HepG2 (cell line): Measurements from ENCODE around the gene CTDSP2. TPM values are rescaled to one million over a fixed set of nuclear protein-coding genes. Genes with fewer than 3 reads are reported as not detected.

Experiments
- CC2D1A ChIP-seq: sonication (generic); formaldehyde crosslinking; IDR thresholded peaks from 2 replicates; pipeline ENCODE4 v1.8.1; 2023; ENCODE audit warnings: mild to moderate bottlenecking, missing genetic modification reagents
- ESRRA ChIP-seq: sonication (generic); formaldehyde crosslinking; IDR thresholded peaks from 2 replicates; pipeline ENCODE4 v1.5.1; 2020; ENCODE audit warnings: mild to moderate bottlenecking, low read depth, missing genetic modification reagents
- ETV5 ChIP-seq: IDR thresholded peaks from 2 replicates; pipeline ENCODE4 v1.6.1; 2018; ENCODE audit warnings: missing biosample characterization, missing genetic modification reagents, inconsistent platforms, borderline replicate concordance
- GATA4 ChIP-seq: sonication (generic); IDR thresholded peaks from 2 replicates; pipeline ENCODE4 v1.6.1; 2016; ENCODE audit warnings: antibody characterized with exemption, low read depth, borderline replicate concordance
- HNRNPK ChIP-seq: fragments of 200-400 bp; formaldehyde crosslinking; IDR thresholded peaks from 2 replicates; pipeline ENCODE4 v1.6.1; 2018; ENCODE audit warnings: low read length, low read depth, moderate library complexity, mild to moderate bottlenecking; ENCODE audit not compliant: poor library complexity, severe bottlenecking
- NFYB ChIP-seq: sonication (generic); formaldehyde crosslinking; IDR thresholded peaks from 2 replicates; pipeline ENCODE4 v1.4.0; 2020; ENCODE audit warnings: missing genetic modification reagents
- RAD51 ChIP-seq: fragments of 450-650 bp; IDR thresholded peaks from 2 replicates; pipeline ENCODE4 v1.6.1; 2016; ENCODE audit warnings: borderline replicate concordance
- SMARCE1 ChIP-seq: fragments of 450-650 bp; IDR thresholded peaks from 2 replicates; pipeline ENCODE4 v1.6.1; 2017; ENCODE audit warnings: borderline replicate concordance
- SSRP1 ChIP-seq: IDR thresholded peaks from 2 replicates; pipeline ENCODE4 v1.6.1; 2016; ENCODE audit warnings: control low read depth
- XBP1 ChIP-seq: sonication (generic); formaldehyde crosslinking; IDR thresholded peaks from 2 replicates; pipeline ENCODE4 v1.5.0; 2020; ENCODE audit warnings: missing genetic modification reagents
- ZBTB3 ChIP-seq: sonication (generic); formaldehyde crosslinking; IDR thresholded peaks from 2 replicates; pipeline ENCODE4 v1.4.0; 2020; ENCODE audit warnings: low read depth, mild to moderate bottlenecking, moderate library complexity, missing genetic modification reagents, borderline replicate concordance
- ZFP82 ChIP-seq: sonication (generic); formaldehyde crosslinking; IDR thresholded peaks from 2 replicates; pipeline ENCODE4 v1.5.1; 2020; ENCODE audit warnings: mild to moderate bottlenecking, missing genetic modification reagents, borderline replicate concordance
- ZFX ChIP-seq: sonication (generic); formaldehyde crosslinking; IDR thresholded peaks from 2 replicates; pipeline ENCODE4 v1.4.0; 2020; ENCODE audit warnings: mild to moderate bottlenecking, low read depth, missing genetic modification reagents, moderate library complexity
- ZNF430 ChIP-seq: sonication (generic); formaldehyde crosslinking; IDR thresholded peaks from 2 replicates; pipeline ENCODE4 v1.9.0; 2021; ENCODE audit warnings: mild to moderate bottlenecking, missing genetic modification reagents
- ZNF484 ChIP-seq: sonication (generic); formaldehyde crosslinking; IDR thresholded peaks from 2 replicates; pipeline ENCODE4 v1.5.1; 2020; ENCODE audit warnings: mild to moderate bottlenecking, low read depth, missing genetic modification reagents, borderline replicate concordance
- ZNF607 ChIP-seq: sonication (generic); formaldehyde crosslinking; IDR thresholded peaks from 2 replicates; pipeline ENCODE4 v1.5.1; 2020; ENCODE audit warnings: missing genetic modification reagents, mild to moderate bottlenecking, borderline replicate concordance
- ZSCAN25 ChIP-seq: sonication (generic); formaldehyde crosslinking; IDR thresholded peaks from 2 replicates; pipeline ENCODE4 v1.8.0; 2022; ENCODE audit warnings: mild to moderate bottlenecking, missing genetic modification reagents
- polyA plus RNA-seq, 8 experiments: library from polyadenylated mRNA; depleted of rRNA in 3 of 8; stranded (reverse) in 7 of 8; unstranded in 1 of 8; fragments of >200 nt; fragmentation: Illumina TruSeq in 4 of 8; extraction: Trizol in 4 of 8; gene quantifications; 2 replicates each; pipeline versions ENCODE4 v1.2.1 to v1.2.3, GENCODE V29; 2011 to 2016; ENCODE audit warnings: low read depth in 4 of 8, missing spikeins in 1 of 8, mixed read lengths in 1 of 8; ENCODE audit not compliant: insufficient read depth in 1 of 8
- total RNA-seq, 5 experiments: library from RNA; depleted of rRNA; stranded (reverse); fragments of >200 nt; fragmentation: Illumina TruSeq; extraction: Trizol; gene quantifications; 2 replicates each; pipeline ENCODE4 v1.2.3, GENCODE V29; 2016; ENCODE audit warnings: low read depth in 1 of 5
- TF ChIP-seq, protein P1 (sequence below): sonication (generic); formaldehyde crosslinking; IDR thresholded peaks from 2 replicates; pipeline ENCODE4 v1.8.1; 2023; ENCODE audit warnings: mild to moderate bottlenecking, missing genetic modification reagents
- TF ChIP-seq, protein P2 (sequence below): sonication (generic); formaldehyde crosslinking; IDR thresholded peaks from 2 replicates; pipeline ENCODE4 v1.5.0; 2020; ENCODE audit warnings: mild to moderate bottlenecking, missing genetic modification reagents
- TF ChIP-seq, protein P3 (sequence below): sonication (generic); formaldehyde crosslinking; IDR thresholded peaks from 2 replicates; pipeline ENCODE4 v1.5.0; 2020; ENCODE audit warnings: mild to moderate bottlenecking, missing genetic modification reagents
- TF ChIP-seq, protein P4 (sequence below): sonication (generic); formaldehyde crosslinking; IDR thresholded peaks from 2 replicates; pipeline ENCODE4 v1.4.0; 2020; ENCODE audit warnings: mild to moderate bottlenecking, missing genetic modification reagents

The CTDSP2 gene
- total and polyA plus RNA-seq, 2 of the 13 experiments (the other 11 are each of a cell fraction or from before 2014, with no cell fraction given): 38.1 to 82.5 TPM

DNA sequence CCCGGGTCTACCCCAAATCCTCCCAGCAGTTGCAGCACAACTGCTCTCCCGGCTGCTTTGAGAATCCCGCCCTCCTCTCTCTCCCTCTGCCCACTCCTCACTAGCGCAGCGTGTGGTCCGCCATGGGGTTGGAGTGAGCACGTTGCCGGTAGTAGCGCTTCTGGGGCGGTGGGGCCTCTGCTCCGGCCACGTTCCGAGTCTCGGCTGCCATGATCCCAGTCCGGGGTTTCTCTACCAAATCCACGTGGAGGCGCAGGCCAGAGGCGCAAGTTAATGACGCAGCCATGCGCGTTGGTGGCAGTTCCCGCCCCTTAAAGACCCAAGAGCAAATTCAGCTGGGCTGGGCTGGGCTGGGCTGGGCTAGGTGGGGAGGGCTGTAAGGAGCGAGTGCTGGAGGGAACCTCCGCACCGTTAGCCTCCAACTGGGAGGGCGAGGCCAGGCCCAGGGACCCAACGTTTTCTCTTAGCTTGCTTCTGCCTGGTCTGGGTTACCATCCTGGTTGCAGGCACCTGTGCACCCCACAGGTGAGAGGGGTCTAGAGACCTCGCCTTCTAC, 74.6 kb downstream of the CTDSP2 start, which contains the start of gene METTL1 (continued):
- TF ChIP-seq ZNF607: 0 out of 2 replicates have a peak, but pooled peaks have one; percentile 1
- TF ChIP-seq HNRNPK: no peak
- TF ChIP-seq, protein P1, sequence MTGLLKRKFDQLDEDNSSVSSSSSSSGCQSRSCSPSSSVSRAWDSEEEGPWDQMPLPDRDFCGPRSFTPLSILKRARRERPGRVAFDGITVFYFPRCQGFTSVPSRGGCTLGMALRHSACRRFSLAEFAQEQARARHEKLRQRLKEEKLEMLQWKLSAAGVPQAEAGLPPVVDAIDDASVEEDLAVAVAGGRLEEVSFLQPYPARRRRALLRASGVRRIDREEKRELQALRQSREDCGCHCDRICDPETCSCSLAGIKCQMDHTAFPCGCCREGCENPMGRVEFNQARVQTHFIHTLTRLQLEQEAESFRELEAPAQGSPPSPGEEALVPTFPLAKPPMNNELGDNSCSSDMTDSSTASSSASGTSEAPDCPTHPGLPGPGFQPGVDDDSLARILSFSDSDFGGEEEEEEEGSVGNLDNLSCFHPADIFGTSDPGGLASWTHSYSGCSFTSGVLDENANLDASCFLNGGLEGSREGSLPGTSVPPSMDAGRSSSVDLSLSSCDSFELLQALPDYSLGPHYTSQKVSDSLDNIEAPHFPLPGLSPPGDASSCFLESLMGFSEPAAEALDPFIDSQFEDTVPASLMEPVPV (CRISPR knock-in tag): peak; percentile 66; the same call in 1 of the 2 replicates
- no peak for TF ChIP-seq SSRP1
- peak; percentile 47 for TF ChIP-seq NFYB (CRISPR knock-in tag)
- no peak for TF ChIP-seq ZFP82 (CRISPR knock-in tag)
- peak; percentile 47; the same call in 1 of the 2 replicates for TF ChIP-seq GATA4
- TF ChIP-seq ESRRA: peak; percentile 35; the same call in 1 of the 2 replicates
- TF ChIP-seq ZBTB3: peak; percentile 91
- TF ChIP-seq RAD51: no peak
- TF ChIP-seq XBP1 (CRISPR knock-in tag): no peak; the same call in 1 of the 2 replicates
- 0 out of 2 replicates have a peak, but pooled peaks have one; percentile 61 for TF ChIP-seq ZSCAN25 (CRISPR knock-in tag)
- TF ChIP-seq CC2D1A (CRISPR knock-in tag): peak; percentile 97
- TF ChIP-seq, protein P2, sequence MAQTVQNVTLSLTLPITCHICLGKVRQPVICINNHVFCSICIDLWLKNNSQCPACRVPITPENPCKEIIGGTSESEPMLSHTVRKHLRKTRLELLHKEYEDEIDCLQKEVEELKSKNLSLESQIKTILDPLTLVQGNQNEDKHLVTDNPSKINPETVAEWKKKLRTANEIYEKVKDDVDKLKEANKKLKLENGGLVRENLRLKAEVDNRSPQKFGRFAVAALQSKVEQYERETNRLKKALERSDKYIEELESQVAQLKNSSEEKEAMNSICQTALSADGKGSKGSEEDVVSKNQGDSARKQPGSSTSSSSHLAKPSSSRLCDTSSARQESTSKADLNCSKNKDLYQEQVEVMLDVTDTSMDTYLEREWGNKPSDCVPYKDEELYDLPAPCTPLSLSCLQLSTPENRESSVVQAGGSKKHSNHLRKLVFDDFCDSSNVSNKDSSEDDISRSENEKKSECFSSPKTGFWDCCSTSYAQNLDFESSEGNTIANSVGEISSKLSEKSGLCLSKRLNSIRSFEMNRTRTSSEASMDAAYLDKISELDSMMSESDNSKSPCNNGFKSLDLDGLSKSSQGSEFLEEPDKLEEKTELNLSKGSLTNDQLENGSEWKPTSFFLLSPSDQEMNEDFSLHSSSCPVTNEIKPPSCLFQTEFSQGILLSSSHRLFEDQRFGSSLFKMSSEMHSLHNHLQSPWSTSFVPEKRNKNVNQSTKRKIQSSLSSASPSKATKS (CRISPR knock-in tag): no peak
- 0 out of 2 replicates have a peak, but pooled peaks have one; percentile 85 for TF ChIP-seq ZNF430 (CRISPR knock-in tag)
- peak; percentile 98 for TF ChIP-seq ZFX (CRISPR knock-in tag)
- peak; percentile 24; the same call in 1 of the 2 replicates for TF ChIP-seq ETV5 (CRISPR knock-in tag)
- TF ChIP-seq ZNF484 (CRISPR knock-in tag): no peak
- no peak for TF ChIP-seq SMARCE1
- TF ChIP-seq, protein P3, sequence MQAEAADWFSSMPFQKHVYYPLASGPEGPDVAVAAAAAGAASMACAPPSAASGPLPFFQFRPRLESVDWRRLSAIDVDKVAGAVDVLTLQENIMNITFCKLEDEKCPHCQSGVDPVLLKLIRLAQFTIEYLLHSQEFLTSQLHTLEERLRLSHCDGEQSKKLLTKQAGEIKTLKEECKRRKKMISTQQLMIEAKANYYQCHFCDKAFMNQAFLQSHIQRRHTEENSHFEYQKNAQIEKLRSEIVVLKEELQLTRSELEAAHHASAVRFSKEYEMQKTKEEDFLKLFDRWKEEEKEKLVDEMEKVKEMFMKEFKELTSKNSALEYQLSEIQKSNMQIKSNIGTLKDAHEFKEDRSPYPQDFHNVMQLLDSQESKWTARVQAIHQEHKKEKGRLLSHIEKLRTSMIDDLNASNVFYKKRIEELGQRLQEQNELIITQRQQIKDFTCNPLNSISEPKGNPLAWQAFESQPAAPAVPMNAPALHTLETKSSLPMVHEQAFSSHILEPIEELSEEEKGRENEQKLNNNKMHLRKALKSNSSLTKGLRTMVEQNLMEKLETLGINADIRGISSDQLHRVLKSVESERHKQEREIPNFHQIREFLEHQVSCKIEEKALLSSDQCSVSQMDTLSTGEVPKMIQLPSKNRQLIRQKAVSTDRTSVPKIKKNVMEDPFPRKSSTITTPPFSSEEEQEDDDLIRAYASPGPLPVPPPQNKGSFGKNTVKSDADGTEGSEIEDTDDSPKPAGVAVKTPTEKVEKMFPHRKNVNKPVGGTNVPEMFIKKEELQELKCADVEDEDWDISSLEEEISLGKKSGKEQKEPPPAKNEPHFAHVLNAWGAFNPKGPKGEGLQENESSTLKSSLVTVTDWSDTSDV (CRISPR knock-in tag): no peak
- TF ChIP-seq, protein P4, sequence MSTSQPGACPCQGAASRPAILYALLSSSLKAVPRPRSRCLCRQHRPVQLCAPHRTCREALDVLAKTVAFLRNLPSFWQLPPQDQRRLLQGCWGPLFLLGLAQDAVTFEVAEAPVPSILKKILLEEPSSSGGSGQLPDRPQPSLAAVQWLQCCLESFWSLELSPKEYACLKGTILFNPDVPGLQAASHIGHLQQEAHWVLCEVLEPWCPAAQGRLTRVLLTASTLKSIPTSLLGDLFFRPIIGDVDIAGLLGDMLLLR (CRISPR knock-in tag): peak; percentile 98; the same call in 1 of the 2 replicates
